Astrocyte (in vitro differentiated cells and primary cell): ENCODE measurements around the gene EME1. TPM values are rescaled to one million over a fixed set of nuclear protein-coding genes. Genes with fewer than 3 reads are reported as not detected.

Experiments
- DNase-seq: peaks from one replicate; pipeline ENCODE4 v3.0.0-alpha.2; 2010; ENCODE audit warnings: low read depth
- FAIRE-seq: peaks from 2 replicates; lab custom pipeline; 2011; peaks lifted over from hg19 to GRCh38; lab: Jason Lieb, UNC
- H2AFZ ChIP-seq: 2 replicates; pipeline ENCODE4 v1.6.0; 2012; ENCODE audit warnings: low read depth, low read length, inconsistent platforms
- H3K27ac ChIP-seq: 2 replicates; pipeline ENCODE4 v1.5.1; 2011; ENCODE audit warnings: low read depth, low read length, inconsistent platforms
- H3K27me3 ChIP-seq: 2 replicates; pipeline ENCODE4 v1.6.0; 2011; ENCODE audit warnings: low read length, inconsistent platforms; ENCODE audit not compliant: insufficient read depth
- H3K36me3 ChIP-seq: 2 replicates; pipeline ENCODE4 v1.5.1; 2011; ENCODE audit warnings: low read length, inconsistent platforms; ENCODE audit not compliant: insufficient read depth
- H3K4me1 ChIP-seq: 2 replicates; pipeline ENCODE4 v1.5.1; 2011; ENCODE audit warnings: low read length, inconsistent platforms; ENCODE audit not compliant: insufficient read depth
- H3K4me2 ChIP-seq: 2 replicates; pipeline ENCODE4 v1.6.0; 2012; ENCODE audit warnings: low read length, inconsistent platforms
- H3K4me3 ChIP-seq: 2 replicates; pipeline ENCODE4 v1.5.1; 2011; ENCODE audit warnings: low read depth, mild to moderate bottlenecking, low read length, inconsistent platforms; ENCODE audit not compliant: insufficient read depth
- H3K79me2 ChIP-seq: 2 replicates; pipeline ENCODE4 v1.6.0; 2012; ENCODE audit warnings: mild to moderate bottlenecking, low read length, inconsistent platforms; ENCODE audit not compliant: insufficient read depth
- H3K9ac ChIP-seq: 2 replicates; pipeline ENCODE4 v1.6.0; 2012; ENCODE audit warnings: mild to moderate bottlenecking, low read length, inconsistent platforms
- H3K9me3 ChIP-seq: 2 replicates; pipeline ENCODE4 v1.5.1; 2012; ENCODE audit warnings: low read depth, mild to moderate bottlenecking, low read length, inconsistent platforms; ENCODE audit not compliant: insufficient read depth
- H4K20me1 ChIP-seq: 2 replicates; pipeline ENCODE4 v1.6.0; 2012; ENCODE audit warnings: low read length, inconsistent platforms; ENCODE audit not compliant: insufficient read depth
- H3K27ac Mint-ChIP-seq: one replicate; pipeline ENCODE4 v1.8.0; 2021; ENCODE audit warnings: mild to moderate bottlenecking, mixed read lengths; ENCODE audit not compliant: unreplicated experiment
- H3K27me3 Mint-ChIP-seq: one replicate; pipeline ENCODE4 v1.8.0; 2021; ENCODE audit warnings: low read depth, mixed read lengths; ENCODE audit not compliant: unreplicated experiment
- H3K36me3 Mint-ChIP-seq: one replicate; pipeline ENCODE4 v1.8.0; 2021; ENCODE audit warnings: low read depth, mixed read lengths; ENCODE audit not compliant: unreplicated experiment
- H3K4me1 Mint-ChIP-seq: one replicate; pipeline ENCODE4 v1.8.0; 2021; ENCODE audit warnings: low read depth, mixed read lengths; ENCODE audit not compliant: unreplicated experiment
- H3K4me3 Mint-ChIP-seq: one replicate; pipeline ENCODE4 v1.8.0; 2021; ENCODE audit warnings: mild to moderate bottlenecking, moderate library complexity, mixed read lengths; ENCODE audit not compliant: unreplicated experiment
- H3K9me3 Mint-ChIP-seq: one replicate; pipeline ENCODE4 v1.8.0; 2021; ENCODE audit warnings: mild to moderate bottlenecking, mixed read lengths; ENCODE audit not compliant: unreplicated experiment
- EZH2 ChIP-seq: IDR thresholded peaks from 2 replicates; pipeline ENCODE4 v1.6.1; 2012; ENCODE audit warnings: mild to moderate bottlenecking, low read length, inconsistent platforms; ENCODE audit not compliant: insufficient read depth
- total RNA-seq: library from RNA; stranded (reverse); gene quantifications from 2 replicates; pipeline ENCODE4 v1.2.1, GENCODE V29; 2021
- TF ChIP-seq, protein P1 (sequence below): IDR thresholded peaks from 2 replicates; pipeline ENCODE4 v1.5.1; 2011; ENCODE audit warnings: low read depth, mild to moderate bottlenecking, inconsistent platforms, low read length, moderate library complexity; ENCODE audit not compliant: insufficient read depth

EME1 gene
- total RNA-seq, 1 donor from 2014 or later = 3.1 TPM

DNA sequence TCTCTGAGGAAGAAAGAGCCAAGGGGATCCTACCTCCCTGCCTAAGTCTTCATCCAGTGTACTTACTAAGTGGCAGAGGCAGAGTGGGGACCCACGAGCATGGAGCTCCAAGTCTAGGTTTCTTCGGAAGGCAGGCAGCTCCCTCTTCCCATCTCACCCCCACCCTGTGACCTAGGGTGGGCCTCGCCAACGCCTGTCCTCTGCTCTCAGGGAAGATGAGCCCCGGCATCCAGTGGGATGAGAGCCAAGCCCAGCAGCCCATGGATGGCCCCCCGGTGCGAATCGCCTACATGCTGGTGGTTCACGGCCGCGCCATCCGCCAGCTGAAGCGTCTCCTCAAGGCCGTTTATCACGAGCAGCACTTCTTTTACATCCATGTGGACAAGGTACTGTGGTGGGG is 18.8 kb upstream of the EME1 start:
- no peak overlapping the region for H2AFZ ChIP-seq
- no peak overlapping the region for H3K4me2 ChIP-seq
- no peaks in the 10 kb centered on the region for H3K4me1 ChIP-seq
- peaks cover 15% of the 10 kb centered on the region for H3K79me2 ChIP-seq
- Mint-ChIP-seq H3K9me3 (no peaks in the 10 kb centered on the region), H3K36me3 (peaks cover 25% of the 10 kb centered on the region), H3K27me3 (no peaks in the 10 kb centered on the region), H3K27ac (no peak overlapping the region), H3K4me3 (no peak overlapping the region), H3K4me1 (peaks cover 2% of the 10 kb centered on the region)
- no peaks in the 10 kb centered on the region for H3K27me3 ChIP-seq
- TF ChIP-seq, protein P1, sequence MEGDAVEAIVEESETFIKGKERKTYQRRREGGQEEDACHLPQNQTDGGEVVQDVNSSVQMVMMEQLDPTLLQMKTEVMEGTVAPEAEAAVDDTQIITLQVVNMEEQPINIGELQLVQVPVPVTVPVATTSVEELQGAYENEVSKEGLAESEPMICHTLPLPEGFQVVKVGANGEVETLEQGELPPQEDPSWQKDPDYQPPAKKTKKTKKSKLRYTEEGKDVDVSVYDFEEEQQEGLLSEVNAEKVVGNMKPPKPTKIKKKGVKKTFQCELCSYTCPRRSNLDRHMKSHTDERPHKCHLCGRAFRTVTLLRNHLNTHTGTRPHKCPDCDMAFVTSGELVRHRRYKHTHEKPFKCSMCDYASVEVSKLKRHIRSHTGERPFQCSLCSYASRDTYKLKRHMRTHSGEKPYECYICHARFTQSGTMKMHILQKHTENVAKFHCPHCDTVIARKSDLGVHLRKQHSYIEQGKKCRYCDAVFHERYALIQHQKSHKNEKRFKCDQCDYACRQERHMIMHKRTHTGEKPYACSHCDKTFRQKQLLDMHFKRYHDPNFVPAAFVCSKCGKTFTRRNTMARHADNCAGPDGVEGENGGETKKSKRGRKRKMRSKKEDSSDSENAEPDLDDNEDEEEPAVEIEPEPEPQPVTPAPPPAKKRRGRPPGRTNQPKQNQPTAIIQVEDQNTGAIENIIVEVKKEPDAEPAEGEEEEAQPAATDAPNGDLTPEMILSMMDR = no peak
- no peak for TF ChIP-seq EZH2
- H3K4me3 ChIP-seq = no peak overlapping the region
- DNase-seq = no peak
- H3K9ac ChIP-seq = no peak overlapping the region
- H3K36me3 ChIP-seq = peaks cover 13% of the 10 kb centered on the region
- no peaks in the 10 kb centered on the region for H3K9me3 ChIP-seq
- H4K20me1 ChIP-seq = peaks cover 32% of the 10 kb centered on the region
- no peak overlapping the region for H3K27ac ChIP-seq
- no peak for FAIRE-seq

- Mint-ChIP-seq H3K27ac (no peak overlapping the region), H3K9me3 (no peaks in the 10 kb centered on the region), H3K4me1 (peaks cover 2% of the 10 kb centered on the region), H3K27me3 (no peaks in the 10 kb centered on the region), H3K36me3 (peaks cover 27% of the 10 kb centered on the region), H3K4me3 (no peak overlapping the region)
- DNase-seq (no peak), FAIRE-seq (no peak)
- peaks cover 32% of the 10 kb centered on the region for H4K20me1 ChIP-seq
- H3K79me2 ChIP-seq = peaks cover 9% of the 10 kb centered on the region
- no peak overlapping the region for H3K9ac ChIP-seq
- no peak overlapping the region for H3K4me3 ChIP-seq
- TF ChIP-seq, protein P1 = no peak
- no peak for TF ChIP-seq EZH2
- no peak overlapping the region for H3K27ac ChIP-seq
- no peaks in the 10 kb centered on the region for H3K27me3 ChIP-seq
- no peak overlapping the region for H3K4me2 ChIP-seq
- peaks cover 13% of the 10 kb centered on the region for H3K36me3 ChIP-seq
- no peak overlapping the region for H2AFZ ChIP-seq
- no peaks in the 10 kb centered on the region for H3K4me1 ChIP-seq
- no peaks in the 10 kb centered on the region for H3K9me3 ChIP-seq
Measured at GRCh38 chr17:50354776-50355175, 18.3 kb upstream of the EME1 start.

DNA sequence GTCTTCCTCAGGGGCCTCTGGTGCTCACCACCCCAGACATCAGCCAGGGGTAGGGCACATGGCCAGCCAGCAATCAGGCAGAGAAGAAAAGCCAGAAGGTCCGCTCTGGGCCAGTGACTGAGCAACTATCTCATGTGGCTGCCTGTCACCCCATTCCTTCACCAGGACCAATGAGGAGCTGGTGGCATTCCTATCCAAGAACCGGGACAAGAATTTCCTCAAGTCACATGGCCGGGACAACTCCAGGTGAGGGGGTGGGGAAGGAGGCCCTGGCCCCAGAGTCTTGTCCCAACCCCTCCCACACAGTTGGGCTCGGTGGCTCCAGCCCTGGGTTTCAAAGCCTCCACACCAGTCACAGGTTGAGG is 17.7 kb upstream of the EME1 start:
- H3K9me3 Mint-ChIP-seq = no peaks in the 10 kb centered on the region

More for the DNA sequence above, 17.7 kb upstream of the EME1 start:
- H3K4me2 ChIP-seq = no peak overlapping the region
- H2AFZ ChIP-seq = no peak overlapping the region
- H3K27me3 Mint-ChIP-seq = no peaks in the 10 kb centered on the region
- DNase-seq (no peak), FAIRE-seq (no peak)
- H3K79me2 ChIP-seq = peaks cover 8% of the 10 kb centered on the region
- peaks cover 27% of the 10 kb centered on the region for H3K36me3 Mint-ChIP-seq
- no peaks in the 10 kb centered on the region for H3K9me3 ChIP-seq
- H3K36me3 ChIP-seq = peaks cover 13% of the 10 kb centered on the region
- no peak overlapping the region for H3K4me3 ChIP-seq
- no peaks in the 10 kb centered on the region for H3K27me3 ChIP-seq
- no peak overlapping the region for H3K27ac Mint-ChIP-seq
- TF ChIP-seq, protein P1 = no peak
- TF ChIP-seq EZH2 = no peak
- peaks cover 31% of the 10 kb centered on the region for H4K20me1 ChIP-seq
- no peak overlapping the region for H3K9ac ChIP-seq
- H3K4me1 ChIP-seq = no peaks in the 10 kb centered on the region
- no peak overlapping the region for H3K27ac ChIP-seq
- no peak overlapping the region for H3K4me3 Mint-ChIP-seq
- peaks cover 2% of the 10 kb centered on the region for H3K4me1 Mint-ChIP-seq
